ENCODE data around the gene TNFAIP1. TPM values are rescaled to one million over a fixed set of nuclear protein-coding genes. Genes with fewer than 3 reads are reported as not detected.

Gene TNFAIP1
- polyA plus RNA-seq, 1 donor (not counting 4 experiments of a cell fraction or from before 2014, with no cell fraction given): 84.6 TPM

GRCh38 chr17:28341516-28341915, 6.0 kb downstream of the TNFAIP1 start:
- Histone ChIP-seq H3K9me3 (ENCODE audit: control insufficient read depth, low read depth, low read length) (no peaks in the 10 kb centered on the region), H3K9me1 (ENCODE audit: control insufficient read depth, extremely low read depth, insufficient read depth, low read length) (peaks cover 10% of the 10 kb centered on the region), H3K27ac (ENCODE audit: control insufficient read depth, insufficient read depth, low read length) (no peak overlapping the region), H3K4me3 (ENCODE audit: control insufficient read depth in 2 of 3, extremely low read depth in 1 of 3, insufficient read depth in 2 of 3, low read depth in 1 of 3, low read length in 3 of 3) (no peak overlapping the region), H2AFZ (ENCODE audit: control insufficient read depth, low read length) (no peak overlapping the region), H3K36me3 (ENCODE audit: control insufficient read depth in 2 of 2, extremely low read depth in 1 of 2, insufficient read depth in 2 of 2, low read length in 2 of 2) (peaks cover 56 to 61% of the 10 kb centered on the region in 2 experiments), H3K4me1 (ENCODE audit: control insufficient read depth, extremely low read depth, insufficient read depth, low read length) (peaks cover 40% of the 10 kb centered on the region), H4K20me1 (ENCODE audit: control insufficient read depth, extremely low read depth, insufficient read depth, low read length) (peaks cover 18% of the 10 kb centered on the region), H3K27me3 (ENCODE audit: control insufficient read depth, extremely low read depth, insufficient read depth, low read length) (no peaks in the 10 kb centered on the region), H3K79me2 (ENCODE audit: control insufficient read depth, insufficient read depth, low read length) (peaks cover 44% of the 10 kb centered on the region), H3K4me2 (ENCODE audit: control insufficient read depth, extremely low read depth, insufficient read depth, low read depth, low read length) (no peak overlapping the region), H3K9ac (ENCODE audit: control insufficient read depth, extremely low read depth, insufficient read depth, low read length) (no peak overlapping the region)
- dilution Hi-C loops (cut with MboI; ENCODE audit: extremely low pct_ligation_motif_present, low sequenced_read_pairs): no loop called here
- DNase-seq (ENCODE audit: low read depth, low spot score) (no peak), FAIRE-seq (no peak)
- TF ChIP-seq EZH2 (IDR thresholded peaks at IDR 0.05; ENCODE audit: low read length) (no peak), CTCF (optimal IDR thresholded peaks at IDR 0.05 in 1 of 3, IDR thresholded peaks at IDR 0.05 in 1 of 3, conservative IDR thresholded peaks at IDR 0.05 in 1 of 3; ENCODE audit: extremely low read depth in 1 of 3, insufficient read depth in 2 of 3, low read length in 3 of 3) (no peak)

GRCh38 chr17:28342313-28342712, 6.8 kb downstream of the TNFAIP1 start:
- Histone ChIP-seq H4K20me1 (ENCODE audit: control insufficient read depth, extremely low read depth, insufficient read depth, low read length) (peaks cover 10% of the 10 kb centered on the region), H3K4me2 (ENCODE audit: control insufficient read depth, extremely low read depth, insufficient read depth, low read depth, low read length) (no peak overlapping the region), H3K9ac (ENCODE audit: control insufficient read depth, extremely low read depth, insufficient read depth, low read length) (no peak overlapping the region)

More at GRCh38 chr17:28342313-28342712, 6.8 kb downstream of the TNFAIP1 start:
- Histone ChIP-seq H3K27me3 (ENCODE audit: control insufficient read depth, extremely low read depth, insufficient read depth, low read length) (no peaks in the 10 kb centered on the region), H3K79me2 (ENCODE audit: control insufficient read depth, insufficient read depth, low read length) (peaks cover 37% of the 10 kb centered on the region), H3K9me1 (ENCODE audit: control insufficient read depth, extremely low read depth, insufficient read depth, low read length) (peaks cover 7% of the 10 kb centered on the region), H3K36me3 (ENCODE audit: control insufficient read depth in 2 of 2, extremely low read depth in 1 of 2, insufficient read depth in 2 of 2, low read length in 2 of 2) (peaks cover 58 to 59% of the 10 kb centered on the region in 2 experiments), H3K4me1 (ENCODE audit: control insufficient read depth, extremely low read depth, insufficient read depth, low read length) (peaks cover 40% of the 10 kb centered on the region), H3K4me3 (ENCODE audit: control insufficient read depth in 2 of 3, extremely low read depth in 1 of 3, insufficient read depth in 2 of 3, low read depth in 1 of 3, low read length in 3 of 3) (no peak overlapping the region), H3K9me3 (ENCODE audit: control insufficient read depth, low read depth, low read length) (no peaks in the 10 kb centered on the region), H3K27ac (ENCODE audit: control insufficient read depth, insufficient read depth, low read length) (no peak overlapping the region), H2AFZ (ENCODE audit: control insufficient read depth, low read length) (no peak overlapping the region)
- dilution Hi-C loops (cut with MboI; ENCODE audit: extremely low pct_ligation_motif_present, low sequenced_read_pairs): no loop called here
- no peak for FAIRE-seq
- no peak for DNase-seq (ENCODE audit: low read depth, low spot score)
- no peak for TF ChIP-seq EZH2 (IDR thresholded peaks at IDR 0.05; ENCODE audit: low read length)
- TF ChIP-seq CTCF (optimal IDR thresholded peaks at IDR 0.05 in 1 of 3, IDR thresholded peaks at IDR 0.05 in 1 of 3, conservative IDR thresholded peaks at IDR 0.05 in 1 of 3; ENCODE audit: extremely low read depth in 1 of 3, insufficient read depth in 2 of 3, low read length in 3 of 3): no peak
